WI38 (cell line): ENCODE results near the gene RABGEF1.
"Not testable (repeated sequence)": the region's sequence is repeated elsewhere in the genome, so short reads cannot be mapped to it uniquely, and the experiment has no call there.

Source experiments
- H3K4me3 ChIP-seq: 2 replicates; pipeline ENCODE4 v1.5.1; 2011; ENCODE audit warnings: low read depth, mild to moderate bottlenecking, control low read depth, low read length
- CTCF ChIP-seq: IDR thresholded peaks from 2 replicates; pipeline ENCODE4 v1.5.1; 2012; ENCODE audit warnings: low read depth, mild to moderate bottlenecking, control low read depth, low read length

Gene RABGEF1

GRCh38 chr7:66699998-66700397 lies 40.5 kb upstream of the RABGEF1 start:
- TF ChIP-seq CTCF = no peak
- H3K4me3 ChIP-seq = no peak overlapping the region

DNA sequence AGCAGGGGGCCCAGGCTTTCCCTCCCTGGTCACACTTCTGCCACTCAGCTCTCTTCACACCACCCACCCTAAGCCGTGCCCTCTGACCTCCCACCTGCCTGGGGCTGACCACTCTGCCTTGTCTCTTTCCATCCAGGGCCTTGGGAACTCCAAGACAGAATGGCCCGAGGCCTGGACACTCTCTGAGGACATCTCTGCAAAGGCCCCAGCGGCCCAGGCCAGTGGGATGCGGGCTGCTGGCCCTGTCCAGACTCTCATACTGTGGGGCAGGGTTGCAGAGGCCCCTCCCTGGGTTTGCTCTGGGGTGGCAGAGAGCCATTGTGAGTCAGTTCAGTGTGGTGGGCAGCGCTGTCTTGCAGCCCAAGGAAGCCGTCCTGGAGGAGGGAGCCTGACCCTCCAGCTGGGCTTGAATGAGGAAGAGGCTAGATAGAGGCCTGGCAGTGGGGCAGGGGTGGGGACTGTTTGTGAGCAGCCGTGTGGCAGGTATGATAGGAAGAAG lies 39.9 kb upstream of the RABGEF1 start:
- no peak overlapping the region for H3K4me3 ChIP-seq
- TF ChIP-seq CTCF = no peak

DNA sequence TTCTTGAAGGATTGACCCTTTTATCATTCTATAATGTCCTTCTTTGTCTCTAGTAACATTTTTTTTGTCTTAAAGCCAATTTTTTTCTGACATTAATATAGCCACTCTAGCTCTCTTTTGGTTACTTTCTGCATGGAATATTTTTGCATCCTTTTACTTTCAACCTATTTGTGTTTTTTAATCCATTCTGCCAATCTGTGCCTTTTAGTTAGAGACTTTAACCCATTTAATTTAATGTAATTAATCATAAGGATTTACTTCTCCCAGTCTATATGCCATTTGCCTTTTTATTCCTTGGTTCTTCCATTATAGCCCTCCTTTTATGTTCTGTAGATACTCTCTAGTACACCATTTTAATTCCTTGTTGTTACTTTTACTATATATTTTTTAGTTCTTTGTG lies 32.7 kb upstream of the RABGEF1 start:
- H3K4me3 ChIP-seq = no peak overlapping the region

DNA sequence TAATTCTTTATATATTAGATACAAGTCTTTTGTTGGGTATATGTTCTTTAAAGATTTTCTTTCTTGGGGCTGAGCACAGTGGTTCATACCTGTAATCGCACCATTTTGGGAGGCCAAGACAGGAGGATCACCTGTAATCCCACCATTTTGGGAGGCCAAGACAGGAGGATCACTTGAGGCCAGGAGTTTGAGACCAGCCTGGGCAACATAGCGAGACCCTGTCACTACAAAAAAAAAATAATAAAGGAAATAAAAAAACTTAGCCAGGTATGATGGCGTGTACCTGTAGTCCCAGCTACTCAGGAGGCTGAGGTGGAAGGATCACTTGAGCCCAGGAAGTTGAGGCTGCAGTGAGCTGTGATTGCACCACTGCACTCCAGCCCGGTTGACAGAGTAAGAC lies 29.8 kb upstream of the RABGEF1 start:
- not testable (repeated sequence) for H3K4me3 ChIP-seq

More for the DNA sequence above, 32.7 kb upstream of the RABGEF1 start:
- TF ChIP-seq CTCF = no peak

DNA sequence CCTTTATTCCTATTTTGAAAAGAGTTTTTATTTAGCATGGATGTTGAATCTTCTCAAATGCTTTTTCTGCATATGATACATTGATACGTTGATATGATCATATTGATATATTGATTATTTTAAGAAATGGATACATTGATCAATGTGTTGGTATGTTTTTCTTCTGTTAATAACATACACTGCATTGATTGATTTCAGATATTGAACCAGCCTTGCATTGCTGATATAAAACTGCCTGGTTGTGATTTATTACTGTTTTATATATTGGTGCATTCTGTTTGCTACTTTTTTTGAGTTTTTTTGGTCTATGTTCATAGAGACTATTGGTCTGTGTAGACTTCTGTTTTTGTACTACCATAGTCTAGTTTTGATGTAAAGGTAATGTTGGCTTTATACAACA lies 26.8 kb upstream of the RABGEF1 start:
- H3K4me3 ChIP-seq = no peak overlapping the region
- TF ChIP-seq CTCF = no peak

DNA sequence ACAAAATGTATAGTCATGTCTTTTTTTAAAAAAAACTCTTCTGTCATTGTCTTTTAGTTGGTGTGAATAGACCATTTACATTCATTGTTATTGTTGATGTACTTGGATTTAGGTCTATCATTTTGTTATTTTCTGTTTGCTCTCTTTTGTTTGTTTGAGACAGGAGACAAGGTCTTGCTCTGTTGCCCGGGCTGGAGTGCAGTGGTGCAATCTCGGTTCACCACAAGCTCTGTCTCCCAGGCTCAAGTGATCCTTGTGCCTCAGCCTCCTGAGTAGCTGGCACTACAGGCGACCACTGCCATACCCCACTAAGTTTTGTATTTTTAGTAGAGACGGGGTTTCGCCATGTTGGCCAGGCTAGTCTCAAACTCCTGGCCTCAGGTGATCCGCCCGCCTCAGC lies 23.9 kb upstream of the RABGEF1 start:
- H3K4me3 ChIP-seq = not testable (repeated sequence)

DNA sequence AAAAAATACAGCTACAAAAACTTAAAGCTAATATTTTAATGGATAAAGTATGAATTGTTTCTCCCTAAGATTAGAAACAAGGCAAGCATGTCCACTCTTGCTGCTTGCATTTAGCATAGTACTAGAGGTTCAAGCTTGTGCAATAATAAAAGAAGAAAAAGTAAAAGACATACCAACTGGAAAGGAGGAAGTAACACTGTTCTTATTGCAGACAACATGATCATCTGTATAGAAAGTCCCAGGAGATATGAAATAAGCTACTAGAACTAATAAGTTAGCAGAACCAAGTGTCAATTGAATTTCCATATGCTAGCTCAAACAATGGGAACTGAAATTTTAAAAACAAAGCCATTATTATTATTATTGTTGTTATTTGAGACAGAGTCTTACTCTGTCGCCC lies 20.0 kb upstream of the RABGEF1 start:
- no peak overlapping the region for H3K4me3 ChIP-seq
- no peak for TF ChIP-seq CTCF

GRCh38 chr7:66725843-66726242 lies 14.7 kb upstream of the RABGEF1 start:
- no peak for TF ChIP-seq CTCF
- H3K4me3 ChIP-seq = no peak overlapping the region
